Measurements from ENCODE around the gene ARAF. TPM values are rescaled to one million over a fixed set of nuclear protein-coding genes. Genes with fewer than 3 reads are reported as not detected.

ARAF gene
- total RNA-seq, 2 experiments from 2014 or later = 53.9 to 60.9 TPM

DNA sequence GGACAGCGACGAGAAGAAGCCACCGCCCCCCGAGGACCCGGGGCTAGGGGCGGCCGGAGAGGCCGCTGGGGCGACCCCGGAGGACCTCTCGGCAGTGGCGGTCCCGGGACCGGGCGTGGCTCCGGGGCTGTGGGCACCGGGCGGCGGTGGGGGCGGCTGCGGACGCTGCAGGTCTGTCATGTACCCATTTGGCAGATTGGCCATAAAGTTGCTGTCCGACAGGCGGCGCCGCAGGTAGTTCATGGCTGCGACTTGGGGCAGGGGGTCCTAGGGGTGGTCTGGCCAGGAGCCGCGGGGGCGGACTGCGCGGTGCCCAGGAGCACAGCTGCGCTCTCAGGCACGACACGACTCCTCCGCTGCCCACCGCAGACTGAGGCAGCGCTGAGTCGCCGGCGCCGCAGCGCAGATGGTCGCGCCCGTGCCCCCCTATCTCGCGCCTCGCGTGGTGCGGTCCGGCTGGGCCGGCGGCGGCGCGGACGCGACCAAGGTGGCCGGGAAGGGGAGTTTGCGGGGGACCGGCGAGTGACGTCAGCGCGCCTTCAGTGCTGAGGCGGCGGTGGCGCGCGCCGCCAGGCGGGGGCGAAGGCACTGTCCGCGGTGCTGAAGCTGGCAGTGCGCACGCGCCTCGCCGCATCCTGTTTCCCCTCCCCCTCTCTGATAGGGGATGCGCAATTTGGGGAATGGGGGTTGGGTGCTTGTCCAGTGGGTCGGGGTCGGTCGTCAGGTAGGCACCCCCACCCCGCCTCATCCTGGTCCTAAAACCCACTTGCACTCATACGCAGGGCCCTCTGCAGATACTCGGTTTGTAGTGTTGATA lies 58.7 kb downstream of the ARAF start, which contains the start of gene SYN1:
TSS of gene SYN1 (minus strand) at position 372 of the 817 bp plus-strand sequence. CDS start at position 243, 129 bp downstream.
- Mint-ChIP-seq H3K4me1 (ENCODE audit: low read depth) (peaks cover 14% of the 10 kb centered on the region), H3K27ac (no peak within 1 kb of the TSS), H3K4me3 (peak within 1 kb of the TSS; percentile 54), H3K36me3 (ENCODE audit: low read depth) (no peaks in the 10 kb centered on the region), H3K9me3 (no peaks in the 10 kb centered on the region), H3K27me3 (peaks cover 7% of the 10 kb centered on the region)
- ATAC-seq (peak; percentile 84), DNase-seq (peak; percentile 82)
- intact Hi-C loops (cut with micrococcal nuclease) = loop anchor here (10.0 kb wide), 1 partner anchor 55 kb away; the partner anchor contains the start of gene ARAF
- CTCF ChIA-PET = no interaction called here
- TF ChIP-seq, protein P1, sequence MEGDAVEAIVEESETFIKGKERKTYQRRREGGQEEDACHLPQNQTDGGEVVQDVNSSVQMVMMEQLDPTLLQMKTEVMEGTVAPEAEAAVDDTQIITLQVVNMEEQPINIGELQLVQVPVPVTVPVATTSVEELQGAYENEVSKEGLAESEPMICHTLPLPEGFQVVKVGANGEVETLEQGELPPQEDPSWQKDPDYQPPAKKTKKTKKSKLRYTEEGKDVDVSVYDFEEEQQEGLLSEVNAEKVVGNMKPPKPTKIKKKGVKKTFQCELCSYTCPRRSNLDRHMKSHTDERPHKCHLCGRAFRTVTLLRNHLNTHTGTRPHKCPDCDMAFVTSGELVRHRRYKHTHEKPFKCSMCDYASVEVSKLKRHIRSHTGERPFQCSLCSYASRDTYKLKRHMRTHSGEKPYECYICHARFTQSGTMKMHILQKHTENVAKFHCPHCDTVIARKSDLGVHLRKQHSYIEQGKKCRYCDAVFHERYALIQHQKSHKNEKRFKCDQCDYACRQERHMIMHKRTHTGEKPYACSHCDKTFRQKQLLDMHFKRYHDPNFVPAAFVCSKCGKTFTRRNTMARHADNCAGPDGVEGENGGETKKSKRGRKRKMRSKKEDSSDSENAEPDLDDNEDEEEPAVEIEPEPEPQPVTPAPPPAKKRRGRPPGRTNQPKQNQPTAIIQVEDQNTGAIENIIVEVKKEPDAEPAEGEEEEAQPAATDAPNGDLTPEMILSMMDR (IDR thresholded peaks at IDR 0.05) = no peak
- POLR2A ChIA-PET = interaction anchor here (1.0 kb wide), 1 partner anchor 18 kb away, joined by 3 read pairs; no protein-coding TSS in a partner anchor

DNA sequence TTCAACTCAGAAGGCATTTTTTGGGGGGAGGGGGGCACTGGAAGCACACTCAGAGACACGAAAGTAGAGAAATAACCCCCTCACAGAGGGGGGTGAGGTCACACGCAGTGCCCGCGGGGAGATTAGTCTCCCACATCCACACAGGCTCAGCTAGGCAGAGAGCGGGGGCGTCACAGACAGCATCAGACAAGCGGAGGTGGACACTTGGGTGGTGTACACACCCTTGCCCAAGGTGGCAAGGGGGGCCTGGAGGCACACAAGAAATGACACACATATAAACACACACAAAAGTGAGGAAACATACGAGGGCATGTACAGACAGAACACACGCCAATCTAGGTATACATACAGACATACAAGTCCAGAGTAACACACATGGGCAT lies 59.3 kb downstream of the ARAF start:
- Mint-ChIP-seq H3K9me3 (no peaks in the 10 kb centered on the region), H3K27me3 (peaks cover 7% of the 10 kb centered on the region), H3K27ac (no peak overlapping the region), H3K36me3 (ENCODE audit: low read depth) (peaks cover 3% of the 10 kb centered on the region), H3K4me1 (ENCODE audit: low read depth) (peaks cover 14% of the 10 kb centered on the region), H3K4me3 (peak overlapping the region; percentile 54)
- CTCF ChIA-PET = no interaction called here
- no peak for DNase-seq
- intact Hi-C loops (cut with micrococcal nuclease) = loop anchor here (10.0 kb wide), 1 partner anchor 55 kb away; the partner anchor contains the start of gene ARAF
- no peak for ATAC-seq
- TF ChIP-seq, protein P1 (IDR thresholded peaks at IDR 0.05) = no peak
- POLR2A ChIA-PET = interaction anchor here (1.0 kb wide), 1 partner anchor 17 kb away, joined by 3 read pairs; no protein-coding TSS in a partner anchor

Small RNA genes lying within 50 kb of the gene (microRNA-seq; reads per million reads assigned to microRNA genes)
- gene MIR4769 (ENCODE audit: borderline microRNAs expressed, borderline replicate concordance) = not detected

Other genes with a start within 250 kb of the ARAF start
- gene ZNF157, start 190.6 kb upstream of the ARAF start, total RNA-seq = 1 to 10 TPM in 1 of 2 experiments, under 1 TPM in 1; 0.52 to 1.0 TPM
- 10 to 100 TPM; 10.6 TPM for gene ZNF41, start 78.0 kb upstream of the ARAF start, total RNA-seq
- gene TIMP1, start 21.2 kb downstream of the ARAF start, total RNA-seq = 1 to 10 TPM; 3.0 to 4.3 TPM
- under 1 TPM; 0.67 to 0.74 TPM for gene SYN1, start 58.7 kb downstream of the ARAF start, total RNA-seq
- gene CFP, start 68.7 kb downstream of the ARAF start, total RNA-seq = 1 to 10 TPM; 1.6 to 2.1 TPM
- 10 to 100 TPM; 67.6 to 73.2 TPM for gene ELK1, start 89.4 kb downstream of the ARAF start, total RNA-seq
- 100 to 1,000 TPM; 187 to 192 TPM for gene UXT, start 98.0 kb downstream of the ARAF start, total RNA-seq